HepG2 (cell line): ENCODE measurements around the gene CAPN11. TPM values are rescaled to one million over a fixed set of nuclear protein-coding genes. Genes with fewer than 3 reads are reported as not detected.

Experiments
- ARNT ChIP-seq: fragments of 450-650 bp; IDR thresholded peaks from 2 replicates; pipeline ENCODE4 v1.6.1; 2017
- ARNTL ChIP-seq: sonication (generic); formaldehyde crosslinking; IDR thresholded peaks from 2 replicates; pipeline ENCODE4 v1.4.0; 2020; ENCODE audit warnings: mild to moderate bottlenecking, missing genetic modification reagents
- ATF5 ChIP-seq: sonication (generic); formaldehyde crosslinking; IDR thresholded peaks from 2 replicates; pipeline ENCODE4 v1.4.0; 2020; ENCODE audit warnings: mild to moderate bottlenecking, low read depth, missing genetic modification reagents
- ETS1 ChIP-seq: sonication (generic); formaldehyde crosslinking; IDR thresholded peaks from 2 replicates; pipeline ENCODE4 v1.4.0; 2020; ENCODE audit warnings: missing genetic modification reagents
- KDM6A ChIP-seq: IDR thresholded peaks from 2 replicates; pipeline ENCODE4 v1.6.1; 2016; ENCODE audit warnings: low read depth
- MEF2D ChIP-seq: sonication (generic); formaldehyde crosslinking; IDR thresholded peaks from 2 replicates; pipeline ENCODE4 v1.5.1; 2020; ENCODE audit warnings: mild to moderate bottlenecking, missing genetic modification reagents
- MIXL1 ChIP-seq: IDR thresholded peaks from 2 replicates; pipeline ENCODE4 v1.6.1; 2016
- NFAT5 ChIP-seq: sonication (generic); formaldehyde crosslinking; IDR thresholded peaks from 2 replicates; pipeline ENCODE4 v1.4.0; 2020; ENCODE audit warnings: missing genetic modification reagents
- THAP9 ChIP-seq: sonication (generic); formaldehyde crosslinking; IDR thresholded peaks from 2 replicates; pipeline ENCODE4; 2020; ENCODE audit warnings: missing genetic modification reagents, mild to moderate bottlenecking, borderline replicate concordance
- YEATS4 ChIP-seq: sonication (generic); formaldehyde crosslinking; IDR thresholded peaks from 2 replicates; pipeline ENCODE4 v1.4.0; 2020; ENCODE audit warnings: missing genetic modification reagents, borderline replicate concordance
- ZC3H13 ChIP-seq: sonication (generic); formaldehyde crosslinking; IDR thresholded peaks from 2 replicates; pipeline ENCODE4 v1.8.1; 2023; ENCODE audit warnings: mild to moderate bottlenecking, missing genetic modification reagents, moderate library complexity
- ZNF121 ChIP-seq: sonication (generic); formaldehyde crosslinking; IDR thresholded peaks from 2 replicates; pipeline ENCODE4 v1.5.0; 2020; ENCODE audit warnings: mild to moderate bottlenecking, missing genetic modification reagents
- ZNF3 ChIP-seq: IDR thresholded peaks from 2 replicates; pipeline ENCODE4 v1.7.0; 2017; ENCODE audit warnings: inconsistent platforms
- ZNF30 ChIP-seq: sonication (generic); formaldehyde crosslinking; IDR thresholded peaks from 2 replicates; pipeline ENCODE4 v1.5.0; 2020; ENCODE audit warnings: mild to moderate bottlenecking, missing genetic modification reagents
- ZNF704 ChIP-seq: sonication (generic); formaldehyde crosslinking; IDR thresholded peaks from 2 replicates; pipeline ENCODE4 v1.8.1; 2023; ENCODE audit warnings: mild to moderate bottlenecking, inconsistent platforms, moderate library complexity, missing genetic modification reagents, borderline replicate concordance
- ZNF713 ChIP-seq: sonication (generic); formaldehyde crosslinking; IDR thresholded peaks from 2 replicates; pipeline ENCODE4 v1.4.0; 2020; ENCODE audit warnings: mild to moderate bottlenecking, missing genetic modification reagents
- ZNF724P ChIP-seq: sonication (generic); formaldehyde crosslinking; IDR thresholded peaks from 2 replicates; pipeline ENCODE4 v1.8.0; 2022; ENCODE audit warnings: missing genetic modification reagents, borderline replicate concordance
- polyA plus RNA-seq, 8 experiments: library from polyadenylated mRNA; depleted of rRNA in 3 of 8; stranded (reverse) in 7 of 8; unstranded in 1 of 8; fragments of >200 nt; fragmentation: Illumina TruSeq in 4 of 8; extraction: Trizol in 4 of 8; gene quantifications; 2 replicates each; pipeline versions ENCODE4 v1.2.1 to v1.2.3, GENCODE V29; 2011 to 2016; ENCODE audit warnings: low read depth in 4 of 8, missing spikeins in 1 of 8, mixed read lengths in 1 of 8; ENCODE audit not compliant: insufficient read depth in 1 of 8
- total RNA-seq, 5 experiments: library from RNA; depleted of rRNA; stranded (reverse); fragments of >200 nt; fragmentation: Illumina TruSeq; extraction: Trizol; gene quantifications; 2 replicates each; pipeline ENCODE4 v1.2.3, GENCODE V29; 2016; ENCODE audit warnings: low read depth in 1 of 5

CAPN11 gene
- total and polyA plus RNA-seq, 2 of the 13 experiments (the other 11 are each of a cell fraction or from before 2014, with no cell fraction given), result 0.07 to 0.11 TPM

- TF ChIP-seq ETS1 (CRISPR knock-in tag), result peak; percentile 44; the same call in 1 of the 2 replicates
- TF ChIP-seq YEATS4, result peak; percentile 50; the same call in 1 of the 2 replicates
- no peak for TF ChIP-seq KDM6A (CRISPR knock-in tag)
- TF ChIP-seq ARNTL (CRISPR knock-in tag), result no peak
- no peak for TF ChIP-seq MEF2D (CRISPR knock-in tag)
- no peak for TF ChIP-seq MIXL1 (CRISPR knock-in tag)
- TF ChIP-seq ATF5 (CRISPR knock-in tag), result no peak
- TF ChIP-seq NFAT5, result peak; percentile 53; the same call in 1 of the 2 replicates
- no peak for TF ChIP-seq ARNT
- TF ChIP-seq ZNF724P (CRISPR knock-in tag), result no peak; the same call in 1 of the 2 replicates
- no peak; the same call in 1 of the 2 replicates for TF ChIP-seq ZNF121
- TF ChIP-seq ZNF30 (CRISPR knock-in tag), result no peak
- peak; percentile 53; the same call in 1 of the 2 replicates for TF ChIP-seq THAP9
- TF ChIP-seq ZNF713, result no peak
- TF ChIP-seq ZC3H13 (CRISPR knock-in tag), result no peak
- no peak for TF ChIP-seq ZNF3 (CRISPR knock-in tag)
- TF ChIP-seq ZNF704 (CRISPR knock-in tag), result no peak; the same call in 1 of the 2 replicates
These were observed 30.4 kb upstream of the CAPN11 start (continued) for GRCh38 chr6:44128020-44128917.
